ENCODE results near the gene SDK1.

GRCh38 chr7:3884543-3884942, 583.5 kb downstream of the SDK1 start:
- TF ChIP-seq CTCF (conservative IDR thresholded peaks at IDR 0.05; ENCODE audit: low read length) (no peak), EZH2phosphoT487 (IDR thresholded peaks at IDR 0.05; ENCODE audit: borderline replicate concordance, low read depth, low read length) (no peak)

All from OCI-LY7 (cell line).